AG09309 (cell line): ENCODE data around the gene SNHG17.

Experiments
- DNase-seq: peaks from one replicate; pipeline ENCODE4 v3.0.0-alpha.2; 2010; ENCODE audit warnings: low read depth
- H3K4me3 ChIP-seq: 2 replicates; pipeline ENCODE4 v1.5.1; 2011; ENCODE audit warnings: mild to moderate bottlenecking, low read depth, low read length, moderate library complexity; ENCODE audit not compliant: control insufficient read depth
- CTCF ChIP-seq: IDR thresholded peaks from 2 replicates; pipeline ENCODE4 v1.5.1; 2011; ENCODE audit warnings: mild to moderate bottlenecking, low read depth, low read length, inconsistent platforms; ENCODE audit not compliant: insufficient read depth, control insufficient read depth; ENCODE audit errors: missing control alignments

Gene SNHG17

GRCh38 chr20:38454556-38455473, 19.7 kb upstream of the SNHG17 start:
- TF ChIP-seq CTCF = no peak
- no peak overlapping the region for H3K4me3 ChIP-seq
- DNase-seq = no peak

GRCh38 chr20:38453941-38454340, 18.8 kb upstream of the SNHG17 start:
- H3K4me3 ChIP-seq = no peak overlapping the region
- TF ChIP-seq CTCF = no peak
- no peak for DNase-seq

- H3K4me3 ChIP-seq = no peak overlapping the region
- TF ChIP-seq CTCF = no peak
- no peak for DNase-seq
Observed at GRCh38 chr20:38452880-38453624, 17.9 kb upstream of the SNHG17 start.

- no peak for TF ChIP-seq CTCF
- no peak for DNase-seq
- no peak overlapping the region for H3K4me3 ChIP-seq
Observed at GRCh38 chr20:38450412-38450975, 15.4 kb upstream of the SNHG17 start.

GRCh38 chr20:38449046-38449445, 13.9 kb upstream of the SNHG17 start:
- DNase-seq = no peak
- TF ChIP-seq CTCF = no peak
- H3K4me3 ChIP-seq = no peak overlapping the region

- no peak overlapping the region for H3K4me3 ChIP-seq
- no peak for DNase-seq
- TF ChIP-seq CTCF = no peak
Observed at GRCh38 chr20:38447931-38448675, 13.0 kb upstream of the SNHG17 start.
